GM10248 (cell line): Measurements from ENCODE around the gene BPIFB3.
"Not testable (repeated sequence)": the region's sequence is repeated elsewhere in the genome, so short reads cannot be mapped to it uniquely, and the experiment has no call there.

Source experiments
- CTCF ChIA-PET: fragments of 300-600 bp; sonication (Branson Sonifier 250); formaldehyde crosslinking; extraction: SDS; loops from one replicate; lab custom pipeline; 2021; ENCODE audit warnings: antibody characterized with exemption; lab: Yijun Ruan, JAX
- POLR2A ChIA-PET: fragments of 350-650 bp; sonication (Branson Sonifier 250); formaldehyde crosslinking; extraction: SDS; loops from one replicate; lab custom pipeline; 2020; ENCODE audit warnings: antibody characterized with exemption; lab: Yijun Ruan, JAX
- DNase-seq: peaks from one replicate; pipeline ENCODE4 v3.0.0; 2012; ENCODE audit errors: extremely low spot score
- TF ChIP-seq, protein P1 (sequence below): IDR thresholded peaks from 2 replicates; pipeline ENCODE4 v1.5.1; 2012; ENCODE audit warnings: mild to moderate bottlenecking, low read depth; ENCODE audit errors: extremely low read depth, missing control alignments, control extremely low read depth

The BPIFB3 gene

DNA sequence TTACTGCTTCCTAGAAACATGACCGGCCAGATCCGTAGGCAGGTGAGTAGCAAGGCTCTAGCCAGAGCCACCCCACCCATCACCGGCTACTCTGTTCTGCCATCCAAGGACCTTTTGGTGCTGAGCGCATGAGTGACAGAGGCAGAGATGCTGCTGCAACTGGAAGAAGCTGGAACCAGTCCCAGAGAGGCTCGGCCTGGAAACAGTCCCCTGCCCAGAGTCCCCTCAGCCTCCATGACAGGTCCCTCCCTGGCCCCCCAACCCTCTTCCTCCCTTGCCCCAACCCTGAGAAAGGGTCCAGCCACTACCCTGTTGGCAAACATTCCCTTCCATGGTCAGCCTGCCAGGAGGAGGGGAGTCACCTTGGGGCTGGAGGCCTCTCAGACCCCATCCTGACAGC, 57.6 kb downstream of the BPIFB3 start:
- DNase-seq = no peak
- POLR2A ChIA-PET = no interaction called here
- CTCF ChIA-PET = no interaction called here
- TF ChIP-seq, protein P1, sequence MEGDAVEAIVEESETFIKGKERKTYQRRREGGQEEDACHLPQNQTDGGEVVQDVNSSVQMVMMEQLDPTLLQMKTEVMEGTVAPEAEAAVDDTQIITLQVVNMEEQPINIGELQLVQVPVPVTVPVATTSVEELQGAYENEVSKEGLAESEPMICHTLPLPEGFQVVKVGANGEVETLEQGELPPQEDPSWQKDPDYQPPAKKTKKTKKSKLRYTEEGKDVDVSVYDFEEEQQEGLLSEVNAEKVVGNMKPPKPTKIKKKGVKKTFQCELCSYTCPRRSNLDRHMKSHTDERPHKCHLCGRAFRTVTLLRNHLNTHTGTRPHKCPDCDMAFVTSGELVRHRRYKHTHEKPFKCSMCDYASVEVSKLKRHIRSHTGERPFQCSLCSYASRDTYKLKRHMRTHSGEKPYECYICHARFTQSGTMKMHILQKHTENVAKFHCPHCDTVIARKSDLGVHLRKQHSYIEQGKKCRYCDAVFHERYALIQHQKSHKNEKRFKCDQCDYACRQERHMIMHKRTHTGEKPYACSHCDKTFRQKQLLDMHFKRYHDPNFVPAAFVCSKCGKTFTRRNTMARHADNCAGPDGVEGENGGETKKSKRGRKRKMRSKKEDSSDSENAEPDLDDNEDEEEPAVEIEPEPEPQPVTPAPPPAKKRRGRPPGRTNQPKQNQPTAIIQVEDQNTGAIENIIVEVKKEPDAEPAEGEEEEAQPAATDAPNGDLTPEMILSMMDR = no peak

DNA sequence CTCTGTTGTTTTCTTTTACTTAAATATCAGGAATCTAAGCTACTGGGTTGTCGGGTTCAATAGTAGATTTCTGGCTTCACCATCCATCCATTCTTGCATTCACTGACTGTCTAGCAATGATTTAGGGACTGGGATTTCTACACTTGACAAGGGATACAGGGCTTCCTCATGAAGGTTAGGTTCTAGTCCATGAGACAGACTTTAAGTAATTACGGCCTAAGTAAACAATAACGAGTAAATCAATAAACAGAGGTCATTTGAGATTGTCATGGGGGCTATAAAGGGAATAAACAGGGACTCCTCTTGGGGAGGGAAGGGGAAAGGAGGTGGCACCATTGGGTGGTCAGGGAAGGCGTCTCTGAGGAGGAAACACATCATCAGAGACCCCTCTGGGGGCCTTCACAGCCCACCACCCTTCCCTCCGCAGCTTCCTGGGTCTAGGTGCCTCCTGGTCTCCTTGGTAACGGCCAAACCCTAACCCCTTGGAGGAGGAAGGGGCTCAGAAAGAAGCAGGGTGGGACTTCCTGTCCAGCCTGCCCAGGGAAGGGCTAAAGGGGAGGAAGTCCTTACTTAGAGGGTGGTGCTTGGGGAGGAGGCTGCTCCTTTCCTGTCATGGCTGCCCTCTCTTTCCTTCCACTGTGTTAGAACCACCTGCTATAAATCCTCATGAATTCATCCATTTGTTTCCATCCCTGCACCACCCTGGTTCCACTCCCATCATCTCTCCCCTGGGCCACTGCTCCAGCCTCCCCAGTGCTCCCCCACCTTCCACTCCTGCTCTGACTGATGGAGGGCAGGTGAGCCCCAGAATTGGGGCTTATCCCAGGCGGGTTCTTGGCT, 59.1 kb downstream of the BPIFB3 start:
- DNase-seq = no peak
- TF ChIP-seq, protein P1 = no peak
- CTCF ChIA-PET = interaction anchor here (1.3 to 1.4 kb wide), 2 partner anchors 10 to 323 kb away, joined by 3 read pairs; no protein-coding TSS in a partner anchor
- POLR2A ChIA-PET = interaction anchor here (0.8 kb wide), 1 partner anchor 72 kb away, joined by 3 read pairs; no protein-coding TSS in a partner anchor

- POLR2A ChIA-PET = interaction anchor here (0.8 kb wide), 1 partner anchor 73 kb away, joined by 3 read pairs; no protein-coding TSS in a partner anchor
- TF ChIP-seq, protein P1 = no peak
- DNase-seq = no peak
- CTCF ChIA-PET = interaction anchor here (1.4 kb wide), 1 partner anchor 9 kb away, joined by 3 read pairs; no protein-coding TSS in a partner anchor
These were observed 59.7 kb downstream of the BPIFB3 start for GRCh38 chr20:33113387-33113908.

GRCh38 chr20:33115501-33115900, 61.8 kb downstream of the BPIFB3 start:
- DNase-seq, CTCF ChIA-PET, POLR2A ChIA-PET: not testable (repeated sequence)

DNA sequence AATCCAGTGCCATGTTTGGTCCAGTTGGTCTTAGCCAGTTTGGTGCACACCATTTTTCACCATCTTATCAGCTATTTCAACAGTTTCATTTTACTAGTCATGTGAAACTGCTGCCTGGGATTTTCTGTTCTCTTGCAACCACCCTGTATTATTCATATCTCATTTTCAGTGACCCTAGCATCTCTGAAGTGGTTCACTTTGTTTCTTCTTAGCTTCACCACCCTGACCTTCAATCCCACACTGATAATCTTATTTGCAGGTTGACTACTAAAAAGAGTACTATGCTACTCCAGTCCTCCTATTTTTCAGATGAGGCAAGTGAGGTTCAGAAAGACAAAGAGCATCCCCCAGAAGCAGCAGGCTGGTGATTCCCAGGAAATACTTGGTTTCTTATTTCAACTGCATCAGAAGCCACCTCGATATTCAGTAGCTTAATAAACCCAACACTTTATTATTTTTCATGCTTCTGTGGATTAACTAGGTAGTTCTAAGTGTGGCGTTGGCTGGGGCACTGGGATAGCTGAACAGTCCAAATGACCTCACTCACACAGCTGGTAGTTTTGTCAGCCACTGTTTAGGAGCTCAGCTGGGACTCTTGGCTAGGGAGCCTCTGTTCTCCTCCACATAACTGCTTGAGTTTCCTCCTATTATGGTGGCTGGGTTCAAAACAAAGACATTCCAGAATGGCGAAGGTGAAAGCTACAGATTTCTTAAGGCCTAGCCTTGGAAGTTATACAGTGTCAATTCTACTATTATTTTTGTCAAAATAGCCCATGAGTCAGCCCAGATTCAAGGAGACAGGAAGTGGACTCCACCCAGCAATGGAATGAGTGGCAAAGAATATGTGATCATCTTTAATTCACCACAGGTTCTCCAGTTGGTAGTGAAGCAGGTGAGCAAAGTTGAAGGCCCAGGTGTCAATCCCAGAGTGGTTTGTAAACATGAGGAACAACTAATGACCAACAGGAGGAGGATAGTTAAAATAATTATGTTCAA, 66.3 kb downstream of the BPIFB3 start:
- ChIA-PET CTCF (interaction anchor here (1.1 to 2.0 kb wide), 3 partner anchors 16 to 115 kb away, joined by 3 to 5 read pairs (median 5); partner anchors contain the start of gene SUN5), POLR2A (no interaction called here)
- TF ChIP-seq, protein P1 = no peak
- DNase-seq = peak; percentile 43

DNA sequence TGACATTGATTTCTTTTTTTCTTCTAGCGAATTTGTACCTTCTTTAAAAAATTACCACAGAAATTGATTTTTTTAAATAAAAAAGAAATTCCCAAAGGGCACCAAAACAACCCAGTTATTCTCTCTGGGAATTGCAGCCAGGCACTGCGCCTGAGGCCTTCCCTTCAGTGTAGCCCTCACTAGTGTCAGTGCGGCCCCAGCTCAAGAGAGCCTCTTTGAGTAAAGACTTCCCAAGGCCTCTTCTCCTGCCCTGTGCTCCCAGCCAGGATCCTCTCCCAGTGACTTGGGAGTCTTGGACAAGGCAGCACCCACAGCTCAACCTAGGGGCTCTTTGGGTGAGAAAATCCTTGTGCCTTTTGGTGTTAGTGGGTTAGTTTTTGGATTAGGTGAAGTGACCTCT, 67.2 kb downstream of the BPIFB3 start:
- TF ChIP-seq, protein P1 = no peak
- POLR2A ChIA-PET = interaction anchor here (0.6 kb wide), 1 partner anchor 264 kb away, joined by 7 read pairs; no protein-coding TSS in a partner anchor
- CTCF ChIA-PET = interaction anchor here (1.1 to 2.0 kb wide), 3 partner anchors 15 to 116 kb away, joined by 3 to 5 read pairs (median 5); partner anchors contain the start of gene SUN5
- DNase-seq = no peak

- POLR2A ChIA-PET, DNase-seq: not testable (repeated sequence)
- CTCF ChIA-PET = interaction anchor here (1.5 to 2.3 kb wide), 2 partner anchors 9 to 344 kb away, joined by 3 to 4 read pairs; no protein-coding TSS in a partner anchor
These were observed 68.6 kb downstream of the BPIFB3 start for GRCh38 chr20:33122297-33122696.
